ENCODE results near the gene MAP3K7. TPM values are rescaled to one million over a fixed set of nuclear protein-coding genes. Genes with fewer than 3 reads are reported as not detected.

The MAP3K7 gene
- total and polyA plus RNA-seq, 11 donors: 9.6 to 26.1 (median 18.0) TPM

DNA sequence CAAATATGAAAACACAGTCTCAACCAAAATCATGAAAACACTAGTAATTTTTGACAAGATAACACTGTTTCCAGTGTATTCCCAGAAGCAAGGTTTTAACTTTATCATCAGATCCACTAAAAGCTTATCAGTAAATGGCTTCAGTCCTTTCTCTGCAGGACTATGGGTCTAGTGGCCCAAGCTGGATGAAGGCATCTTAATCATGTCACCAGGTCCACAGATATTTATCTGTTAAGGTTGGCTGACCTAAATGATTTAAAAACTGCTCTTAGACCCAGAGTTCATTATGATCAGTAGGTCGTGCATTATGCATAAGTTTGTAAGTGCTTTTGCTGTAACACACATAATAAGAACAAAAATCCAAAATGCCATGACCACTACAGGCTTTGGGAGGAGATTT lies 118.0 kb downstream of the MAP3K7 start:
- DNase-seq (no peak), ATAC-seq (no peak)
- intact Hi-C loops (cut with DNase I): no loop called here
- no peaks in the 10 kb centered on the region for H3K9me3 ChIP-seq
- H3K27me3 ChIP-seq: no peaks in the 10 kb centered on the region
- no peak overlapping the region for H3K4me3 ChIP-seq
- H3K36me3 ChIP-seq: no peaks in the 10 kb centered on the region
- peaks cover 0 to 6% (median 0%) of the 10 kb centered on the region in 12 donors for H3K4me1 ChIP-seq
- WGBS, 4 donors: 70 to 74% (median 74%) methylated on average over 1 of the region's 1 CpG
- TF ChIP-seq POLR2A (IDR thresholded peaks at IDR 0.05) (no peak), CTCF (IDR thresholded peaks at IDR 0.05) (no peak)
- no peak overlapping the region for H3K27ac ChIP-seq

DNA sequence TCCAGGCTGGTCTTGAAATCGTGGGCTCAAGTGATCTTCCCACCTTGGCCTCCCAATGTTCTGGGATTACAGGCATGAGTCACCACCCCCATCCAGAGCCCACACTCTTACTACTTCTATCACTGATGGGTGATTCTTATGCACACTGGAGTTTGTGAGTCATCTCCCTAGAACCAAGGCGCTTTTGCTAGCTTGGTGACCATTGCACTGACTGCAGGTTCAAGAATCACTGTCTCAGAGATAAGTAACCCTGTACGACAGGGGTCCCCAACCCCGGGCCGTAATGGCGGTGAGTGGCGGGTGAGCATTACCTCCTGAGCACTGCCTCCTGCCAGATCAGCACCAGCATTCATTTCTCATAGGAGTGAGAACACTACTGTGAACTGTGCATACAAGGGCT lies 118.8 kb downstream of the MAP3K7 start:
- ATAC-seq (no peak), DNase-seq (no peak)
- peaks cover 0 to 9% (median 0%) of the 10 kb centered on the region in 12 donors for H3K4me1 ChIP-seq
- H3K36me3 ChIP-seq: no peaks in the 10 kb centered on the region
- no peaks in the 10 kb centered on the region for H3K9me3 ChIP-seq
- no peak overlapping the region for H3K27ac ChIP-seq
- intact Hi-C loops (cut with DNase I): no loop called here
- H3K27me3 ChIP-seq: no peaks in the 10 kb centered on the region
- TF ChIP-seq CTCF (IDR thresholded peaks at IDR 0.05) (no peak), POLR2A (IDR thresholded peaks at IDR 0.05) (no peak)
- no peak overlapping the region for H3K4me3 ChIP-seq
- WGBS, 4 donors: 82 to 93% (median 92%) methylated on average over 7 of the region's 7 CpGs

- Histone ChIP-seq H3K36me3 (no peaks in the 10 kb centered on the region), H3K4me1 (peaks cover 0 to 10% (median 0%) of the 10 kb centered on the region in 12 donors), H3K27me3 (no peaks in the 10 kb centered on the region), H3K4me3 (no peak overlapping the region), H3K27ac (no peak overlapping the region), H3K9me3 (no peaks in the 10 kb centered on the region)
- no peak for ATAC-seq
- DNase-seq: no peak
- no peak for TF ChIP-seq POLR2A (IDR thresholded peaks at IDR 0.05)
- intact Hi-C loops (cut with DNase I): no loop called here
These were observed 119.3 kb downstream of the MAP3K7 start for GRCh38 chr6:90467546-90467945.

DNA sequence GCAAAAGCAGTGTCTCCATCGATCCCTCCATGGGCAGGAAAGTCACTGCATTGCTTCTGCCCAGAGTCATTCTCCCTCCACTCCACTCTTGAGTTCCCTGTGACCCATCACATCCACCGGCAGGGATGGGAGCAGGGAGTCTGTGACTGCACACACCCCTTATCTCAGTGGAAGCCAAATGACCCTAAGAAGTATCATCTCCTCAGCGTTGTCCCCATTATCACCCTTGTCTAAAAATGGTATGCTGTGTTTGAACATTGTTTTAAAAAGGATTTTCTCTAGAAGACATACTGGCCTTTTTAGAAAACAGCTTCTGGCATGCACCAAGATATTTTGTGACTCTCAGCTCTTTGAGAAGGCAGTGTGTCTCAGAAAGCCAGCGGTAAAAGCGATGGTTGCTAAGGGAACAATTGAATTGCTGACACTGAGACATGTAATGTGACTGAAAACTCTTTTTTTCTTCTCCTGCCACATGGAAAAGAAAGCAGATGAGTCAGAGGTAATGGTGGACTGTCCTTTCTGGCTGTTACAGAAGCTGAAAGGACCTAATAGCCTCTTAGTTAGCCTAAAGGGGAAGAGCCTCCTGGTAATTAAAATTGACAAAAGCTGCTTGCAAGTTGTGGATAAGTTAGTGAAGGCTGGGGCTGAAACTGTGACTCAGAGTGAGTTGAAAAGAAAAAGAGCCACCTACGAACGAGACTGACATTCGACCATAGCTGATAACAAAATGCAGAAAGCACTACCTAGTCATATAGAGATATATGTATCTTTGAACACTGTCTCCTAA lies 120.5 kb downstream of the MAP3K7 start:
- H3K4me1 ChIP-seq: peaks cover 0 to 10% (median 0%) of the 10 kb centered on the region in 12 donors
- ATAC-seq (no peak), DNase-seq (no peak)
- 57 to 67% (median 64%) methylated on average over 8 of the region's 8 CpGs for WGBS, 4 donors
- intact Hi-C loops (cut with DNase I): no loop called here
- no peaks in the 10 kb centered on the region for H3K36me3 ChIP-seq
- no peaks in the 10 kb centered on the region for H3K27me3 ChIP-seq
- no peak overlapping the region for H3K4me3 ChIP-seq
- no peak for TF ChIP-seq POLR2A (IDR thresholded peaks at IDR 0.05)
- TF ChIP-seq CTCF (IDR thresholded peaks at IDR 0.05): no peak
- H3K9me3 ChIP-seq: no peaks in the 10 kb centered on the region
- no peak overlapping the region for H3K27ac ChIP-seq

GRCh38 chr6:90465686-90466085 lies 121.2 kb downstream of the MAP3K7 start:
- ATAC-seq (no peak), DNase-seq (no peak)
- no peaks in the 10 kb centered on the region for H3K9me3 ChIP-seq
- no peak overlapping the region for H3K27ac ChIP-seq
- intact Hi-C loops (cut with DNase I): no loop called here
- H3K4me1 ChIP-seq: peaks cover 0 to 10% (median 0%) of the 10 kb centered on the region in 12 donors
- H3K4me3 ChIP-seq: no peak overlapping the region
- TF ChIP-seq CTCF (IDR thresholded peaks at IDR 0.05) (no peak), POLR2A (IDR thresholded peaks at IDR 0.05) (no peak)
- no peaks in the 10 kb centered on the region for H3K36me3 ChIP-seq
- WGBS, 4 donors: 77 to 94% (median 89%) methylated on average over 2 of the region's 2 CpGs
- H3K27me3 ChIP-seq: no peaks in the 10 kb centered on the region
